Muscle layer of colon (tissue), 2 donors: ENCODE measurements around the gene EIF2S3.
A peak's percentile ranks its signal among the peaks of the same experiment; 100 is the strongest.
"Not testable (repeated sequence)": the region's sequence is repeated elsewhere in the genome, so short reads cannot be mapped to it uniquely, and the experiment has no call there.

Source experiments
- H3K27ac ChIP-seq: one replicate; pipeline ENCODE4 v1.7.0; 2013; ENCODE audit warnings: low read depth, mild to moderate bottlenecking, low read length, moderate library complexity
- H3K27me3 ChIP-seq, 2 donors: one replicate each; pipeline ENCODE4 v1.7.0; 2013; ENCODE audit warnings: low read length in 2 of 2, mild to moderate bottlenecking in 2 of 2; ENCODE audit not compliant: insufficient read depth in 2 of 2, control insufficient read depth in 1 of 2
- H3K36me3 ChIP-seq: one replicate; pipeline ENCODE4 v1.7.0; 2013; ENCODE audit warnings: mild to moderate bottlenecking, low read length; ENCODE audit not compliant: insufficient read depth
- H3K4me1 ChIP-seq: one replicate; pipeline ENCODE4 v1.7.0; 2013; ENCODE audit warnings: mild to moderate bottlenecking, low read length; ENCODE audit not compliant: insufficient read depth
- H3K4me3 ChIP-seq, 2 donors: one replicate each; pipeline ENCODE4 v1.7.0; 2013; ENCODE audit warnings: low read length in 2 of 2, low read depth in 1 of 2, mild to moderate bottlenecking in 1 of 2, moderate library complexity in 1 of 2
- H3K9ac ChIP-seq: one replicate; pipeline ENCODE4 v1.7.0; 2013; ENCODE audit warnings: low read length
- H3K9me3 ChIP-seq: one replicate; pipeline ENCODE4 v1.7.0; 2013; ENCODE audit warnings: mild to moderate bottlenecking, low read length
- donor health status: abdominal sarcoma.
- donor health status: Adenocarcinoma of cecum.

EIF2S3 gene

GRCh38 chrX:24055043-24055356, 244 bp downstream of the EIF2S3 start:
- H3K9me3 ChIP-seq: no peaks in the 10 kb centered on the region
- no peaks in the 10 kb centered on the region for H3K4me1 ChIP-seq

GRCh38 chrX:24063488-24063887, 8.7 kb downstream of the EIF2S3 start:
- Histone ChIP-seq H3K9ac (no peak overlapping the region), H3K4me3 (no peak overlapping the region), H3K27ac (no peak overlapping the region), H3K9me3 (no peaks in the 10 kb centered on the region), H3K4me1 (no peaks in the 10 kb centered on the region), H3K36me3 (peaks cover 67% of the 10 kb centered on the region), H3K27me3 (no peaks in the 10 kb centered on the region)

More at GRCh38 chrX:24055043-24055356, 244 bp downstream of the EIF2S3 start:
- Histone ChIP-seq H3K36me3 (peaks cover 18% of the 10 kb centered on the region), H3K4me3 (peak overlapping the region in 1 of 2 donors; percentile 58), H3K27ac (peak overlapping the region; percentile 62), H3K27me3 (no peaks in the 10 kb centered on the region), H3K9ac (peak overlapping the region; percentile 83)

GRCh38 chrX:24069877-24070276, 15.1 kb downstream of the EIF2S3 start:
- H3K36me3 ChIP-seq: peaks cover 49% of the 10 kb centered on the region

GRCh38 chrX:24079411-24079810, 24.7 kb downstream of the EIF2S3 start:
- H3K27me3 ChIP-seq: no peaks in the 10 kb centered on the region
- H3K4me3 ChIP-seq: no peak overlapping the region
- H3K9ac ChIP-seq: no peak overlapping the region
- H3K36me3 ChIP-seq: peaks cover 20% of the 10 kb centered on the region
- no peak overlapping the region for H3K27ac ChIP-seq
- no peaks in the 10 kb centered on the region for H3K9me3 ChIP-seq
- H3K4me1 ChIP-seq: no peaks in the 10 kb centered on the region

More at GRCh38 chrX:24069877-24070276, 15.1 kb downstream of the EIF2S3 start:
- H3K4me3 ChIP-seq: no peak overlapping the region
- H3K9me3 ChIP-seq: no peaks in the 10 kb centered on the region
- no peaks in the 10 kb centered on the region for H3K4me1 ChIP-seq
- no peak overlapping the region for H3K27ac ChIP-seq
- no peak overlapping the region for H3K9ac ChIP-seq
- no peaks in the 10 kb centered on the region for H3K27me3 ChIP-seq

GRCh38 chrX:24080245-24080644, 25.5 kb downstream of the EIF2S3 start:
- not testable (repeated sequence) for H3K9me3 ChIP-seq, H3K27me3 ChIP-seq, H3K4me1 ChIP-seq, H3K27ac ChIP-seq, H3K9ac ChIP-seq, H3K4me3 ChIP-seq
- H3K36me3 ChIP-seq: peaks cover 15% of the 10 kb centered on the region

- Histone ChIP-seq H3K27me3 (no peaks in the 10 kb centered on the region), H3K9me3 (no peaks in the 10 kb centered on the region), H3K4me1 (no peaks in the 10 kb centered on the region), H3K36me3 (peaks cover 10% of the 10 kb centered on the region), H3K9ac (no peak overlapping the region), H3K4me3 (no peak overlapping the region), H3K27ac (no peak overlapping the region)
These were observed 25.9 kb downstream of the EIF2S3 start for GRCh38 chrX:24080704-24081103.

GRCh38 chrX:24081661-24082154, 27.0 kb downstream of the EIF2S3 start:
- Histone ChIP-seq H3K27me3 (no peaks in the 10 kb centered on the region), H3K4me3 (no peak overlapping the region), H3K27ac (no peak overlapping the region), H3K4me1 (no peaks in the 10 kb centered on the region), H3K9ac (no peak overlapping the region), H3K9me3 (no peaks in the 10 kb centered on the region), H3K36me3 (peaks cover under 1% of the 10 kb centered on the region)

- no peak overlapping the region for H3K4me3 ChIP-seq
- no peaks in the 10 kb centered on the region for H3K36me3 ChIP-seq
- no peaks in the 10 kb centered on the region for H3K27me3 ChIP-seq
- H3K9ac ChIP-seq: no peak overlapping the region
- no peaks in the 10 kb centered on the region for H3K9me3 ChIP-seq
- H3K27ac ChIP-seq: no peak overlapping the region
- no peaks in the 10 kb centered on the region for H3K4me1 ChIP-seq
These were observed 27.7 kb downstream of the EIF2S3 start for GRCh38 chrX:24082447-24082846.

GRCh38 chrX:24085101-24085500, 30.3 kb downstream of the EIF2S3 start:
- no peaks in the 10 kb centered on the region for H3K4me1 ChIP-seq
- no peaks in the 10 kb centered on the region for H3K36me3 ChIP-seq
- H3K27me3 ChIP-seq: no peaks in the 10 kb centered on the region
- no peak overlapping the region for H3K27ac ChIP-seq
- H3K9me3 ChIP-seq: no peaks in the 10 kb centered on the region
- H3K9ac ChIP-seq: no peak overlapping the region
- H3K4me3 ChIP-seq: no peak overlapping the region

- Histone ChIP-seq H3K4me1 (no peaks in the 10 kb centered on the region), H3K27me3 (no peaks in the 10 kb centered on the region), H3K36me3 (no peaks in the 10 kb centered on the region), H3K9ac (no peak overlapping the region), H3K9me3 (no peaks in the 10 kb centered on the region), H3K4me3 (no peak overlapping the region), H3K27ac (no peak overlapping the region)
These were observed 35.8 kb downstream of the EIF2S3 start for GRCh38 chrX:24090300-24091200.

- Histone ChIP-seq H3K9me3 (no peaks in the 10 kb centered on the region), H3K27ac (no peak overlapping the region), H3K27me3 (no peaks in the 10 kb centered on the region), H3K4me3 (no peak overlapping the region), H3K9ac (no peak overlapping the region), H3K4me1 (no peaks in the 10 kb centered on the region), H3K36me3 (no peaks in the 10 kb centered on the region)
These were observed 39.0 kb downstream of the EIF2S3 start for GRCh38 chrX:24093746-24094145.

GRCh38 chrX:24097741-24098260, 43.0 kb downstream of the EIF2S3 start:
- Histone ChIP-seq H3K9me3 (no peaks in the 10 kb centered on the region), H3K36me3 (no peaks in the 10 kb centered on the region), H3K9ac (no peak overlapping the region), H3K27ac (no peak overlapping the region), H3K27me3 (no peaks in the 10 kb centered on the region), H3K4me1 (no peaks in the 10 kb centered on the region), H3K4me3 (no peak overlapping the region)
